Measurements from ENCODE around the gene PATL1.
"Not testable (repeated sequence)": the region's sequence is repeated elsewhere in the genome, so short reads cannot be mapped to it uniquely, and the experiment has no call there.

PATL1 gene

GRCh38 chr11:59668950-59669610 lies at the start of gene PATL1:
Gene PATL1 (minus strand): TSS chr11:59669037. CDS start chr11:59668895, 142 bp downstream.
- DNase-seq = peak; percentile 98

GRCh38 chr11:59716051-59716450 lies 47.2 kb upstream of the PATL1 start:
- DNase-seq = no peak

- DNase-seq = no peak
Measured at GRCh38 chr11:59713745-59714144, 44.9 kb upstream of the PATL1 start, which contains the start of gene OR10V1. Gene OR10V1 (minus strand): TSS chr11:59713845. CDS start chr11:59713845, 0 bp downstream.

- no peak for DNase-seq
Measured at GRCh38 chr11:59710136-59710847, 41.5 kb upstream of the PATL1 start.

- no peak for DNase-seq
Measured at GRCh38 chr11:59708537-59708936, 39.7 kb upstream of the PATL1 start.

GRCh38 chr11:59707371-59707770 lies 38.5 kb upstream of the PATL1 start:
- no peak for DNase-seq

DNA sequence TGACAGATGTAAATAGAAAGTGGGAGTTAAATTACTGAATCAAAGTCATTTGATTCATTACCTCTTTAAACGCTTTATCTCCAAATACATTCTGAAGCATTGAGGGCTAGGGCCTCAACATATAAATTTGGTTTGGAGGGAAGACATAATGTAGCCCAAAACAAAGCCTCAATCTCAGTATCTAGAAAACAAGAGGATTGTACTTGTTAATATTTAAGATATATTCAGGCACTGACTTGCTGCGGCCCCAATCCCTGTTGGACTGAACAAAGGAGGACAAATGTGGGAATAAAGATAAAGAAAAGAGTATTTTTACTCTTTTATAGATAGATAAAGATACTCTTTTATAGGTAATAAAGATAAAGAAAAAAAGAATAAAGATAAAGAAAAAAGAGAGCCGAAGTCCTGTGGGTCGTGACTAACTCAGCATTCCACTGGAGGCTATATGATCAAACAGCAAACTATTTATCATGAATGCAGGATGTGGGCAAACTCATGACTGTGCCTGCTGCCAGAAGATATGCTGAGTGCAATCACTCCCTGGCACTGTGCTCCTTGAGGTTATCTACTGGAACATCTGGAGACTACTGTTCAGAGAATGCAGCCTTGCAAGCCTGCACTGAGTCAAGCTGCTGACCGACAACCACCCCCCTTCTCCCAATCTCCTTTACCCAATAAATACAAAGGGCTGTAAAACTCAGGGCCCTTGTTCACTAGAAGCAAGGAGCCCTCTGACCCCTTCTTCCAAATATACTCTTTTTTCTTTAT lies 37.9 kb upstream of the PATL1 start:
- no peak for DNase-seq

GRCh38 chr11:59705294-59705693 lies 36.5 kb upstream of the PATL1 start:
- no peak for DNase-seq

- DNase-seq = not testable (repeated sequence)
Measured at GRCh38 chr11:59703515-59703914, 34.7 kb upstream of the PATL1 start.

DNA sequence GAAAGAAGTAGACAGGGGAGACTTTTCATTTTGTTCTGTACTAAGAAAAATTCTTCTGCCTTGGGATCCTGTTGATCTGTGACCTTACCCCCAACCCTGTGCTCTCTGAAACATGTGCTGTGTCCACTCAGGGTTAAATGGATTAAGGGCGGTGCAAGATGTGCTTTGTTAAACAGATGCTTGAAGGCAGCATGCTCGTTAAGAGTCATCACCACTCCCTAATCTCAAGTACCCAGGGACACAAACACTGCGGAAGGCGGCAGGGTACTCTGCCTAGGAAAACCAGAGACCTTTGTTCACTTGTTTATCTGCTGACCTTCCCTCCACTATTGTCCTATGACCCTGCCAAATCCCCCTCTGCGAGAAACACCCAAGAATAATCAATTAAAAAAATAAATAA lies 31.3 kb upstream of the PATL1 start:
- DNase-seq = not testable (repeated sequence)

DNA sequence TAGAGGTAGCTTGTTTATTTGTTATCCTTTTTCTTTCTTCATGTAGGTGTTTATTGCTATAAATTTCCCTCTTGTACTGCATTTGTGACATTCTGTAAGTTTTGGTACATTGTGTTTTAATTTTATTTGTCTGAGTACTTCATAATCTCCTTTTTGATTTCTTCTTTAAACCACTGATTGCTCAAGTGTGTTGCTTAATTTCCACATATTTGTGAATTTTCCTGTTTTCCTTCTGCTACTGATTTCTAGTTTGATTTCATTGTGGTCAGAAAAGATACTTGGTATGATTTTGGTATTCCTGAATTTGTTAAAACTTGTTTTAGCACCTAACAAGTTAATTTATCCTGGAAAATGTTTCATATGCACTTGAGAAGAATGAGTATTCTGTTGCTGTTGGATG lies 29.7 kb upstream of the PATL1 start:
- no peak for DNase-seq

- no peak for DNase-seq
Measured at GRCh38 chr11:59692915-59693314, 24.1 kb upstream of the PATL1 start.

- DNase-seq = no peak
Measured at GRCh38 chr11:59691156-59691555, 22.3 kb upstream of the PATL1 start.

GRCh38 chr11:59689015-59689414 lies 20.2 kb upstream of the PATL1 start:
- no peak for DNase-seq

DNA sequence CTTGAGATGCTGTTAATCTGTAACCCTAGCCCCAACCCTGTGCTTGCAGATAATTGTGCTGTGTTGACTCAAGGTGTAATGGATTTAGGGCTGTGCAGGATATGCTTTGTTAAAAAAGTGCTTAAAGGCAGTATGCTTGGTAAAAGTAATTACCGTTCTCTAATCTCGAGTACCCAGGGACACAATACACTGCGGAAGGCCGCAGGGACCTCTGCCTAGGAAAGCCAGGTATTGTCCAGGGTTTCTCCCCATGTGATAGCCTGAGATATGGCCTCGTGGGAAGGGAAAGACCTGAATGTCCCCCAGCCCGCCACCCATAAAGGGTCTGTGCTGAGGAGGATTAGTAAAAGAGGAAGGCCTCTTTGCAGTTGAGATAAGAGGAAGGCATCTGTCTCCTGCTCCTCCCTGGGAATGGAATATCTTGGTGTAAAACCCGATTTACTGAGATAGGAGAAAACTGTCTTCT lies 12.5 kb upstream of the PATL1 start:
- DNase-seq = not testable (repeated sequence)

- peak; percentile 40 for DNase-seq
Measured at GRCh38 chr11:59680287-59681154, 11.7 kb upstream of the PATL1 start.

DNA sequence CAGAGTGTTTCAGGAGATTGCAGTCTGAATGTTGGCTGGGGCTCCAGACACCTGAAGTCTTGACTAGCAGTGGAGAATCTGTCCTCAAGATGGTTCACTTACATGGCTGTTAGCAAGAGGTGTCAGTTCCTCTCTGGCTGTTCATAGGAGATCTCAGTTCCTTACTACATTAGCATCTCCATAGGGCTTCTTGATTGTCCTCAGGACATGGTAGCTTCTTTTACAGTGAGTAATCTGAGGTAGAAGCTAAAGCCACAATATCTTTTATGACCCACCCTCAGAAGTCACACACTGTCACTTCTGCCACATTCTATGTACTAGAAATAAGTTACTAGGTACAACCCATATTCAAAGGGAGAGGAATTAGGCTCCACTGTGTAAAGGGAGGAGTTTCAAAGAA lies 10.5 kb upstream of the PATL1 start:
- DNase-seq = no peak

DNA sequence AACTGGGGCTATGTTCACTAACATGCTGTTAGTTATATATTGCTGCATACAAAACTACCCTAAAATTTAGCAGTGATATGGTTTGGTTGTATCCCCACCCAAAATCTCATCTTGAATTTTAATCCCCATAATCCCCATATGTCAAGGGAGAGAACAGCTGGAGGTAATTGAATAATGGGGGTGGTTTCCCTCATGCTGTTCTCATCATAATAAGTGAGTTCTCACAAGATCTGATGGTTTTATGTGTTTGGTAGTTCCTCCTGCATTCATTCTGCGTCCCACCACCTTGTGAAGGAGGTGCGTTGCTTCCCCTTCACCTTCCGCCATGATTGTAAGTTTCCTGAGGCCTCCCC lies 10.0 kb upstream of the PATL1 start:
- no peak for DNase-seq

GRCh38 chr11:59678118-59678812 lies 9.4 kb upstream of the PATL1 start:
- DNase-seq = no peak

DNA sequence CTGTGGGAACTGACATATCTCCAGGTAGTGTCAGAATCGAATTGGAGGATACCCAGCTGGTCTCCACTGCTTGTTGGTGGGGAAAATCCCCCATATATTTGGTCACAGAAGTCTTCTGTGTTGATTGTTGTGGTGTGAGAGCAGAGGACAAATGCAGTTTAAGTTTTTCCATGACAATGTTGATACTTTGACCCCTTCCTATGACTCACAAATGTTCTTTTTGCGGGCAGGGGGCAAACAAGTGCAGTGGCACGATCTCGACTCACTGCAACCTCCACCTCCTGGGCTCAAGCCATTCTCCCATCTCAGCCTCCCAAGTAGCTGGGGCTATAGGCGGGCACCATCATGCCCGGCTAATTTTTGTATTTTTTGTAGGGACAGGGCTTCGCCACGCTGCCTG lies 7.4 kb upstream of the PATL1 start:
- no peak for DNase-seq

DNA sequence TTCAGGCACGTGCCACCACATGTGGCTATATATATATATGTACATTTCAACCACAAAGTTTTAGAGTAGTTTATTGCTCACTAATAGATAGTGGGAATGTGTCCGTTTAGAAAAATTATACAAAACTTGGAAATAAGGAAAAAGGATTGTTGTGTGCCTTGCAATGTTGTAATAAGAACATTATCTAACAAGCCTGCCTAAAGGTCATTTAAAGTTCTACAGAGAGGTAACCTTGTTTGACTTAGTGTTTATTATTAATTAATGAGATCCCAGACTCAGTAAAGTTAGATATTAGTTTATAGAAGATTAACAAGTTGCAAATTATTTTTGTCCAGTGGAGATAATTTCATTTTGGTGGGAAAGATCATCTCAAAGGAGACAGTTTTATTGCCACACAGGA lies 5.5 kb upstream of the PATL1 start:
- no peak for DNase-seq

- no peak for DNase-seq
Measured at GRCh38 chr11:59673291-59673690, 4.5 kb upstream of the PATL1 start.
